ENCODE measurements around the gene ZP4. TPM values are rescaled to one million over a fixed set of nuclear protein-coding genes. Genes with fewer than 3 reads are reported as not detected.

Gene ZP4
- total RNA-seq, 1 experiment from 2014 or later: not detected

GRCh38 chr1:237878406-237878805 is 12.3 kb downstream of the ZP4 start:
- CTCF ChIA-PET: no interaction called here
- H3K27me3 ChIP-seq (ENCODE audit: insufficient read depth, low read length): no peaks in the 10 kb centered on the region
- H3K9me2 ChIP-seq (ENCODE audit: insufficient read depth): no peaks in the 10 kb centered on the region
- no peak overlapping the region for H2AFZ ChIP-seq (ENCODE audit: low read depth, low read length, poor library complexity, severe bottlenecking)
- no peaks in the 10 kb centered on the region for H3K4me1 ChIP-seq (ENCODE audit: control insufficient read depth in 1 of 2, insufficient read depth in 2 of 2, low read length in 2 of 2)
- DNase-seq (ENCODE audit: low read depth, low spot score): no peak
- H3K9ac ChIP-seq (ENCODE audit: low read length): no peak overlapping the region
- intact Hi-C loops (cut with micrococcal nuclease): no loop called here
- BruUV-seq (replicated peaks): no TSS peak
- no peaks in the 10 kb centered on the region for H3K36me3 ChIP-seq (ENCODE audit: control insufficient read depth in 1 of 2, insufficient read depth in 2 of 2, low read length in 2 of 2)
- no peaks in the 10 kb centered on the region for H3K79me2 ChIP-seq (ENCODE audit: insufficient read depth, low read length)
- POLR2A ChIA-PET: no interaction called here
- no peak overlapping the region for H3K27ac ChIP-seq (ENCODE audit: low read depth, low read length)
- TF ChIP-seq YY1 (IDR thresholded peaks at IDR 0.05; ENCODE audit: extremely low read depth, insufficient replicate concordance, low read depth, low read length): no peak
- TF ChIP-seq ZBTB33 (IDR thresholded peaks at IDR 0.05; ENCODE audit: extremely low read depth, insufficient replicate concordance, low read length): no peak
- TF ChIP-seq EZH2phosphoT487 (IDR thresholded peaks at IDR 0.05; ENCODE audit: borderline replicate concordance): no peak
- no peak for TF ChIP-seq CEBPB (IDR thresholded peaks at IDR 0.05; ENCODE audit: low read depth)
- no peak for TF ChIP-seq RAD21 (IDR thresholded peaks at IDR 0.05; ENCODE audit: low read depth)
- RAD21 ChIA-PET (ENCODE audit: low non-redundant PET in 1 of 2, low total read pairs in 2 of 2, uncharacterized antibody in 2 of 2, unreplicated experiment in 2 of 2): no interaction called here
- no peaks in the 10 kb centered on the region for H4K20me1 ChIP-seq (ENCODE audit: insufficient read depth)
- H3K9me3 ChIP-seq (ENCODE audit: control insufficient read depth in 1 of 2, insufficient read depth in 1 of 2, low read depth in 1 of 2, low read length in 2 of 2): peaks cover 0 to 3% of the 10 kb centered on the region in 2 experiments; a peak in 2 of 4 replicates
- no peak overlapping the region for H3K4me2 ChIP-seq (ENCODE audit: low read length)
- H3K4me3 ChIP-seq (replicated peaks in 1 of 2; ENCODE audit: low read depth in 1 of 2, low read length in 2 of 2): no peak overlapping the region
- no peak for ATAC-seq

- intact Hi-C loops (cut with micrococcal nuclease): no loop called here
- TF ChIP-seq SIN3A (IDR thresholded peaks at IDR 0.05; ENCODE audit: low read depth): no peak
- DNase-seq (ENCODE audit: low read depth, low spot score) (no peak), ATAC-seq (no peak)
- H3K4me2 ChIP-seq (ENCODE audit: low read length): no peak overlapping the region
- RAD21 ChIA-PET (ENCODE audit: low non-redundant PET in 1 of 2, low total read pairs in 2 of 2, uncharacterized antibody in 2 of 2, unreplicated experiment in 2 of 2): no interaction called here
- H3K4me3 ChIP-seq (replicated peaks in 1 of 2; ENCODE audit: low read depth in 1 of 2, low read length in 2 of 2): no peak overlapping the region
- H3K4me1 ChIP-seq (ENCODE audit: control insufficient read depth in 1 of 2, insufficient read depth in 2 of 2, low read length in 2 of 2): no peaks in the 10 kb centered on the region
- POLR2A ChIA-PET: no interaction called here
- BruUV-seq (replicated peaks): no TSS peak
- H3K9me2 ChIP-seq (ENCODE audit: insufficient read depth): no peaks in the 10 kb centered on the region
- no peaks in the 10 kb centered on the region for H3K36me3 ChIP-seq (ENCODE audit: control insufficient read depth in 1 of 2, insufficient read depth in 2 of 2, low read length in 2 of 2)
- no peak overlapping the region for H3K9ac ChIP-seq (ENCODE audit: low read length)
- H3K9me3 ChIP-seq (ENCODE audit: control insufficient read depth in 1 of 2, insufficient read depth in 1 of 2, low read depth in 1 of 2, low read length in 2 of 2): peaks cover 0 to 3% of the 10 kb centered on the region in 2 experiments; a peak in 2 of 4 replicates
- CTCF ChIA-PET: no interaction called here
- no peaks in the 10 kb centered on the region for H3K27me3 ChIP-seq (ENCODE audit: insufficient read depth, low read length)
- no peaks in the 10 kb centered on the region for H3K79me2 ChIP-seq (ENCODE audit: insufficient read depth, low read length)
- no peak overlapping the region for H2AFZ ChIP-seq (ENCODE audit: low read depth, low read length, poor library complexity, severe bottlenecking)
- no peaks in the 10 kb centered on the region for H4K20me1 ChIP-seq (ENCODE audit: insufficient read depth)
- no peak overlapping the region for H3K27ac ChIP-seq (ENCODE audit: low read depth, low read length)
Measured at GRCh38 chr1:237877631-237878030, 13.1 kb downstream of the ZP4 start.

Data from HCT116 (cell line).